PFSK-1 (cell line): ENCODE results near the gene MLPH.

Experiments used
- FOXP2 ChIP-seq: optimal IDR thresholded peaks from 2 replicates; pipeline ENCODE3; 2011; ENCODE audit warnings: borderline replicate concordance, control low read depth, inconsistent platforms; ENCODE audit not compliant: insufficient read depth; ENCODE audit errors: extremely low read length, extremely low read depth
- POLR2AphosphoS5 ChIP-seq: IDR thresholded peaks from 2 replicates; pipeline ENCODE4 v1.6.1; 2012; ENCODE audit warnings: low read depth, mild to moderate bottlenecking, control low read depth, low read length, moderate library complexity
- SIN3A ChIP-seq: IDR thresholded peaks from 2 replicates; pipeline ENCODE4 v1.6.1; 2012; ENCODE audit warnings: mild to moderate bottlenecking, low read length, moderate library complexity, borderline replicate concordance; ENCODE audit not compliant: insufficient read depth
- TAF1 ChIP-seq: IDR thresholded peaks from 2 replicates; pipeline ENCODE4 v1.6.1; 2012; ENCODE audit warnings: low read length, control low read depth, borderline replicate concordance; ENCODE audit not compliant: insufficient read depth
- TF ChIP-seq, protein P1 (sequence below), 2 experiments: IDR thresholded peaks; 2 replicates each; pipeline versions ENCODE4 v1.6.1 to v1.8.0; 2011 to 2012; ENCODE audit warnings: low read depth in 2 of 2, low read length in 2 of 2, control low read depth in 1 of 2, inconsistent platforms in 1 of 2, mild to moderate bottlenecking in 1 of 2, moderate library complexity in 1 of 2; ENCODE audit not compliant: insufficient read depth in 1 of 2

- TF ChIP-seq POLR2AphosphoS5, result no peak
- no peak for TF ChIP-seq TAF1
- TF ChIP-seq, protein P1, sequence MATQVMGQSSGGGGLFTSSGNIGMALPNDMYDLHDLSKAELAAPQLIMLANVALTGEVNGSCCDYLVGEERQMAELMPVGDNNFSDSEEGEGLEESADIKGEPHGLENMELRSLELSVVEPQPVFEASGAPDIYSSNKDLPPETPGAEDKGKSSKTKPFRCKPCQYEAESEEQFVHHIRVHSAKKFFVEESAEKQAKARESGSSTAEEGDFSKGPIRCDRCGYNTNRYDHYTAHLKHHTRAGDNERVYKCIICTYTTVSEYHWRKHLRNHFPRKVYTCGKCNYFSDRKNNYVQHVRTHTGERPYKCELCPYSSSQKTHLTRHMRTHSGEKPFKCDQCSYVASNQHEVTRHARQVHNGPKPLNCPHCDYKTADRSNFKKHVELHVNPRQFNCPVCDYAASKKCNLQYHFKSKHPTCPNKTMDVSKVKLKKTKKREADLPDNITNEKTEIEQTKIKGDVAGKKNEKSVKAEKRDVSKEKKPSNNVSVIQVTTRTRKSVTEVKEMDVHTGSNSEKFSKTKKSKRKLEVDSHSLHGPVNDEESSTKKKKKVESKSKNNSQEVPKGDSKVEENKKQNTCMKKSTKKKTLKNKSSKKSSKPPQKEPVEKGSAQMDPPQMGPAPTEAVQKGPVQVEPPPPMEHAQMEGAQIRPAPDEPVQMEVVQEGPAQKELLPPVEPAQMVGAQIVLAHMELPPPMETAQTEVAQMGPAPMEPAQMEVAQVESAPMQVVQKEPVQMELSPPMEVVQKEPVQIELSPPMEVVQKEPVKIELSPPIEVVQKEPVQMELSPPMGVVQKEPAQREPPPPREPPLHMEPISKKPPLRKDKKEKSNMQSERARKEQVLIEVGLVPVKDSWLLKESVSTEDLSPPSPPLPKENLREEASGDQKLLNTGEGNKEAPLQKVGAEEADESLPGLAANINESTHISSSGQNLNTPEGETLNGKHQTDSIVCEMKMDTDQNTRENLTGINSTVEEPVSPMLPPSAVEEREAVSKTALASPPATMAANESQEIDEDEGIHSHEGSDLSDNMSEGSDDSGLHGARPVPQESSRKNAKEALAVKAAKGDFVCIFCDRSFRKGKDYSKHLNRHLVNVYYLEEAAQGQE (IDR thresholded peaks at IDR 0.05; ENCODE audit: insufficient read depth in 1 of 2, low read depth in 2 of 2, low read length in 2 of 2), result no peak
- TF ChIP-seq SIN3A, result no peak
- no peak for TF ChIP-seq FOXP2
Observed at GRCh38 chr2:237549643-237550415, 62.8 kb downstream of the MLPH start.
